LNCAP (cell line): Measurements from ENCODE around the gene FBLN2.

Experiments used
- CTCF ChIP-seq: fragments of 450-650 bp; IDR thresholded peaks from 2 replicates; pipeline ENCODE4 v1.5.1; 2017; ENCODE audit warnings: mild to moderate bottlenecking

The FBLN2 gene

GRCh38 chr3:13538520-13539291 lies 10.2 kb upstream of the FBLN2 start:
- no peak for TF ChIP-seq CTCF

- TF ChIP-seq CTCF = no peak
Observed at GRCh38 chr3:13539292-13539638, 9.7 kb upstream of the FBLN2 start.

- no peak for TF ChIP-seq CTCF
Observed at GRCh38 chr3:13539671-13540070, 9.3 kb upstream of the FBLN2 start.

- TF ChIP-seq CTCF = no peak
Observed at GRCh38 chr3:13540297-13540995, 8.5 kb upstream of the FBLN2 start.

- no peak for TF ChIP-seq CTCF
Observed at GRCh38 chr3:13541691-13542090, 7.2 kb upstream of the FBLN2 start.

GRCh38 chr3:13542142-13542541 lies 6.8 kb upstream of the FBLN2 start:
- TF ChIP-seq CTCF = no peak

- no peak for TF ChIP-seq CTCF
Observed at GRCh38 chr3:13543253-13543652, 5.7 kb upstream of the FBLN2 start.
